Cardiac muscle cell (in vitro differentiated cells and primary cell): Measurements from ENCODE around the gene OGDH. TPM values are rescaled to one million over a fixed set of nuclear protein-coding genes. Genes with fewer than 3 reads are reported as not detected.
"Not testable (repeated sequence)": the region's sequence is repeated elsewhere in the genome, so short reads cannot be mapped to it uniquely, and the experiment has no call there.

Experiments used
- DNase-seq, 2 donors: peaks; one replicate each; pipeline versions ENCODE4 v3.0.0 to v3.0.0-alpha.2; 2010 to 2017; ENCODE audit warnings: low read depth in 1 of 2, low spot score in 1 of 2
- H3K27ac ChIP-seq: fragments of 200-600 bp; sonication (generic); 2 replicates; pipeline ENCODE4 v1.5.1; 2016
- H3K27me3 ChIP-seq: fragments of 200-600 bp; sonication (generic); 2 replicates; pipeline ENCODE4 v1.6.0; 2016; ENCODE audit warnings: control low read depth
- H3K36me3 ChIP-seq: fragments of 200-600 bp; sonication (generic); 2 replicates; pipeline ENCODE4 v1.5.1; 2016; ENCODE audit warnings: control low read depth
- H3K4me1 ChIP-seq: fragments of 200-600 bp; sonication (generic); 2 replicates; pipeline ENCODE4 v1.8.1; 2017; ENCODE audit warnings: low read depth, mild to moderate bottlenecking, mixed run types
- H3K4me3 ChIP-seq: fragments of 200-600 bp; sonication (generic); 2 replicates; pipeline ENCODE4 v1.5.1; 2016; ENCODE audit warnings: mild to moderate bottlenecking
- H3K9me3 ChIP-seq: fragments of 200-600 bp; sonication (generic); 2 replicates; pipeline ENCODE4 v1.5.1; 2017; ENCODE audit warnings: low read depth, mild to moderate bottlenecking, control low read depth
- CTCF ChIP-seq: IDR thresholded peaks from 2 replicates; pipeline ENCODE4 v1.5.1; 2012; ENCODE audit warnings: low read depth, mild to moderate bottlenecking, low read length
- polyA plus RNA-seq: library from polyadenylated mRNA; unstranded; fragments of >200 nt; fragmentation: Nextera tagmentation; extraction: Ambion mirVana; gene quantifications from 2 replicates; pipeline ENCODE4 v1.2.1, GENCODE V29; 2016
- total RNA-seq: library from RNA; depleted of rRNA; stranded (reverse); fragments of >200 nt; gene quantifications from 2 replicates; pipeline ENCODE4 v1.2.3, GENCODE V29; 2016

The OGDH gene
- total and polyA plus RNA-seq, 2 experiments from 2014 or later = 71.9 to 111 TPM

- H3K36me3 ChIP-seq = peaks cover 48% of the 10 kb centered on the region
Observed at GRCh38 chr7:44700322-44700721, 93.9 kb downstream of the OGDH start.

DNA sequence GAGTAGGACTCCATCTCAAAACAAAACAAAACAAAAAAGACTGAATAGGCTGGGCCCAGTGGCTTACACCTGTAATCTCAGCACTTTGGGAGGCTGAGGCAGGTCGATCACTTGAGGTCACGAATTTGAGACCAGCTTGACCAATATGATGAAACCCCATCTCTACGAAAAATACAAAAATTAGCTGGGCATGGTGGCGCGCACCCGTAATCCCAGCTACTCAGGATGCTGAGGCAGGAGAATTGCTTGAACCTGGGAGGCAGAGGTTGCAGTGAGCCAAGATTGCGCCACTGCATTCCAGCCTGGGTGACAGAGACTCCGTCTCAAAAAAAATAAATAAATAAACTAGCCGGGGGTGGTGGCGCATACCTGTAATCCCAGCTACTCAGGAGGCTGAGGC lies 97.0 kb downstream of the OGDH start:
- not testable (repeated sequence) for H3K27ac ChIP-seq, DNase-seq, H3K4me1 ChIP-seq, H3K9me3 ChIP-seq, H3K27me3 ChIP-seq, H3K4me3 ChIP-seq
- H3K36me3 ChIP-seq = peaks cover 38% of the 10 kb centered on the region

More at GRCh38 chr7:44700322-44700721, 93.9 kb downstream of the OGDH start:
- DNase-seq = no peak
- Histone ChIP-seq H3K4me3 (no peak overlapping the region), H3K27ac (no peak overlapping the region), H3K27me3 (no peaks in the 10 kb centered on the region), H3K4me1 (no peaks in the 10 kb centered on the region), H3K9me3 (no peaks in the 10 kb centered on the region)
- TF ChIP-seq CTCF = no peak

- Histone ChIP-seq H3K36me3 (peaks cover 39% of the 10 kb centered on the region), H3K9me3 (no peaks in the 10 kb centered on the region), H3K4me1 (no peaks in the 10 kb centered on the region)
Observed at GRCh38 chr7:44703921-44704320, 97.5 kb downstream of the OGDH start.

DNA sequence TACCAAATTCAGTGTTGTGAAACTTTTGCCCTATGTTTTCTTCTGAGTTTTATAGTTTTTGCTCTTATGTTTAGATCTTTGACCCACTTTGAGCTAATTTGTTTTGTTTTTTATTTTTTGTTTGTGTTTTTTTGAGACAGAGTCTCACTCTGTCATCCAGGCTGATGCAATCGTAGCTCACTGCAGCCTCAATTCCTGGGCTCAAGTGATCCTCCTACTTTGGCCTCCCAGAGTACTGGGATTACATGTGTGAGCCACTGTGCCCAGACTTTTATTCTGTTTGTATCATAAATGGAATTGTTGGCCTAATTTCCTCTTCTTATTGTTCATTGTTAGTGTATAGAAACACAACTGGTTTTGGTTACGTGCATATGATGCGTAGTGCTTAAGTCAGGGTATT lies 99.0 kb downstream of the OGDH start:
- Histone ChIP-seq H3K9me3 (no peaks in the 10 kb centered on the region), H3K36me3 (peaks cover 29% of the 10 kb centered on the region), H3K4me1 (no peaks in the 10 kb centered on the region), H3K27ac (no peak overlapping the region), H3K27me3 (no peaks in the 10 kb centered on the region), H3K4me3 (no peak overlapping the region)
- TF ChIP-seq CTCF = no peak
- no peak for DNase-seq

More at GRCh38 chr7:44703921-44704320, 97.5 kb downstream of the OGDH start:
- Histone ChIP-seq H3K27me3 (no peaks in the 10 kb centered on the region), H3K4me3 (no peak overlapping the region), H3K27ac (no peak overlapping the region)
- DNase-seq = no peak
- TF ChIP-seq CTCF = no peak

DNA sequence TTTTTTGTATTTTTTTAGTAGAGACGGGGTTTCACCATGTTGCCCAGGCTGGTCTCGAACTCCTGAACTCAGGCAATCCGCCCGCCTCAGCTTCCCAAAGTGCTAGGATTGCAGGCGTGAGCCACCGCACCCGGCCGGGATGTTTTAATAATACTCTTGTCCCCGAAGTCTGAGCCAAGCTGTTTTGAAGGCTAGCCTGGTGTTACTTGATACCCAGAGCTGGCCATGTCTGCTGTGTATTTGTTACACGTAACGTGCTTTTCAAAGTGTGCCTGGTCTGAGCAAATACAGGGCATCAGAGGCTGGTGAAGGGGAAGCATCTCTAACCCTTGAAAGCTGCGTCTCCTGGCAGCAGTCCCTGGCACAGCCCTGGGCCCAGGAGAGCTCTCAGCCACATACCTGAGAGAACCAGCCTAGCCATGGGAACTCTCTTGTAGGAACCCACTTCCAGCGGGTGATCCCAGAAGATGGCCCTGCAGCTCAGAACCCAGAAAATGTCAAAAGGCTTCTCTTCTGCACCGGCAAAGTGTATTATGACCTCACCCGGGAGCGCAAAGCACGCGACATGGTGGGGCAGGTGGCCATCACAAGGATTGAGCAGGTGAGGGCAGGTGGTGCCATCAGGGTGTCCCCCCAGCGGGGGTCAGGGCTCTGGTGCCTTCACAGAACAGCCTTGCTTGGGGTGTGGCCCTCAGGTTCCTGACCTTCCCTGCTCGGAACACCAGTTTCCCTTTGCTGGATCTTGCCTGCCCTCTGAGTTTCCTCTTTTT lies 100.5 kb downstream of the OGDH start:
- no peak overlapping the region for H3K4me3 ChIP-seq
- DNase-seq = no peak
- H3K27ac ChIP-seq = no peak overlapping the region
- H3K36me3 ChIP-seq = peaks cover 24% of the 10 kb centered on the region
- H3K27me3 ChIP-seq = no peaks in the 10 kb centered on the region
- no peaks in the 10 kb centered on the region for H3K4me1 ChIP-seq
- no peaks in the 10 kb centered on the region for H3K9me3 ChIP-seq
- no peak for TF ChIP-seq CTCF

DNA sequence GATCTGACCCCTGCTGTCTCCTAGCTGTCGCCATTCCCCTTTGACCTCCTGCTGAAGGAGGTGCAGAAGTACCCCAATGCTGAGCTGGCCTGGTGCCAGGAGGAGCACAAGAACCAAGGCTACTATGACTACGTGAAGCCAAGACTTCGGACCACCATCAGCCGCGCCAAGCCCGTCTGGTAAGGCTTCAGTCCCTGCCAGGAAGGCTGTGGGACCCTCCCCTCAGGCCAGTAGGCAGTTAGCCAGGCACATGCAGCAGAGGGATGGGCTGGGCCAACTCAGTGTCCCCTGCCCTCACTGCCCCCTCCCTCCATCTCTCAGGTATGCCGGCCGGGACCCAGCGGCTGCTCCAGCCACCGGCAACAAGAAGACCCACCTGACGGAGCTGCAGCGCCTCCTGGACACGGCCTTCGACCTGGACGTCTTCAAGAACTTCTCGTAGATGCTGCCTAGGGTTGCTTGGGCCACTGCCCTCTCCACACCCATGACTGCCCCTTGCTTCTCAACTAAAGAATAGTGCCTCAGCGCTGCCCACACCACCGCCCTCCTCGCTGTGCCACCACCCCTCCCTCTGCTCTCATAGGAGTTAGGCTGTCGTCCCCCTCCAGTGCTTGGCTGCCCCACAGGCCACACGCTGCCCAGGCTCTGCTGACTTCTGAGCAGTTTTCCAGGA lies 101.3 kb downstream of the OGDH start:
- Histone ChIP-seq H3K27me3 (no peaks in the 10 kb centered on the region), H3K9me3 (no peaks in the 10 kb centered on the region), H3K4me1 (no peaks in the 10 kb centered on the region), H3K27ac (no peak overlapping the region), H3K4me3 (no peak overlapping the region), H3K36me3 (peaks cover 23% of the 10 kb centered on the region)
- DNase-seq = no peak
- TF ChIP-seq CTCF = no peak
